T-helper 2 cell (primary cell): ENCODE data around the gene MRC1.
A peak's percentile ranks its signal among the peaks of the same experiment; 100 is the strongest.
"Not testable (repeated sequence)": the region's sequence is repeated elsewhere in the genome, so short reads cannot be mapped to it uniquely, and the experiment has no call there.

Experiments
- DNase-seq, 5 experiments: peaks; one replicate each; pipeline versions ENCODE4 v3.0.0 to v3.0.0-alpha.2; 2012 to 2022

MRC1 gene

DNA sequence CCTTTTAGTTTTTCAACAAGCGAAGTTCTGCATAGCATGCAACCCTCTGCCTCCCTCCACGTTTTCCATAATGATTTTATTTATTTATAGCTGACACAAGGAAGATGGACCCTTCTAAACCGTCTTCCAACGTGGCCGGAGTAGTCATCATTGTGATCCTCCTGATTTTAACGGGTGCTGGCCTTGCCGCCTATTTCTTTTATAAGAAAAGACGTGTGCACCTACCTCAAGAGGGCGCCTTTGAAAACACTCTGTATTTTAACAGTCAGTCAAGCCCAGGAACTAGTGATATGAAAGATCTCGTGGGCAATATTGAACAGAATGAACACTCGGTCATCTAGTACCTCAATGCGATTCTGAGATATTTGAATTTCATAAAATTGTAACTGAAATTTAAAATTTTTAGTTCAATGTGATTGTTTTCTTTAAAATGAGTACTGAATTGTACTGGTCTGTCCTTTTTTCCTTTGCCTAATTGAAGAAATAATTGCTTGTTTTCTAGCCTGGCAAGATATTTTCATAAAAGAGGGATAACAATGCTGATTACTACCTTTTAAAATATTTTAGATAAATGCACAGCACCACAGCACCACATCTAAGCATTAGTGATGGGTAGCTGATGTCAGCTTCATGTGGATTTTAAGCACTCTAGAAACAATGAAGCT is 101.1 kb downstream of the MRC1 start:
- DNase-seq, result peak in 1 of 5 experiments; percentile 47

DNA sequence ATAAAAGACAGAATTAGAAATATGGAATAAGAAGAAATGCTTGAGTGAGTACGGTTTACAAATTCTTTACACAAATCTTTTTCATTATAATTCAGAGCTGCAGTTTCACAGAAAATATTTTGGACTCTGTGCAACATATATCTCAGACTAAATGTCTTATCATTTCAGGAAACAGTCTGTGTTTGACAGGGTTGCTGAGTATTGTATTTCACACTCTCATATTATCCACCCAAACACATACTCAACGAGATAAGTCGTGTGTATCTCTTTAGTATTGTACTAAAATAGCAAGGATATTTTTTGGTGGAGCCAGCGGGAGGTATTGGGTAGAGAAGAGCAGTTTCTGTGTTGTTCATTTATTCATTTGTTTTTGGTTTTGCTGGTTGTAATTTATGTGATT is 103.6 kb downstream of the MRC1 start:
- no peak for DNase-seq

DNA sequence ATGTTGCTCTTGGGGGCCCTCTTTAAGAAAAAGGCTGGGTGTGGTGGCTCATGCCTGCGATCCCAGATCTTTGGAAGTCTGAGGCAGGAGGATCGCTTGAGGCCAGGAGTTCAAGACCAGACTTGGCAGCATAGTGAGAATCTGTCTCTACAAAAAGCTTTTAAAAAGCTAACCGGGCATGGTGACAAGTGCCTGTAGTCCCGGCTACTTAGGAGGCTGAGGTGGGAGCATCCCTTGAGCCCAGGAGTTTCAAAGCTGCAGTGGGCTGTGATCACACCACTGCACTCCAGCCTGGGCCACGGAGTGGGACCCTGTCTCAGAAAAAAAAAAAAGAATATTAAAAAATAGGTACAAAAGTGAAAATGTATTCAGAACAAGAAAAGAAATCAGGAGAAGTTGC is 104.5 kb downstream of the MRC1 start:
- no peak for DNase-seq

DNA sequence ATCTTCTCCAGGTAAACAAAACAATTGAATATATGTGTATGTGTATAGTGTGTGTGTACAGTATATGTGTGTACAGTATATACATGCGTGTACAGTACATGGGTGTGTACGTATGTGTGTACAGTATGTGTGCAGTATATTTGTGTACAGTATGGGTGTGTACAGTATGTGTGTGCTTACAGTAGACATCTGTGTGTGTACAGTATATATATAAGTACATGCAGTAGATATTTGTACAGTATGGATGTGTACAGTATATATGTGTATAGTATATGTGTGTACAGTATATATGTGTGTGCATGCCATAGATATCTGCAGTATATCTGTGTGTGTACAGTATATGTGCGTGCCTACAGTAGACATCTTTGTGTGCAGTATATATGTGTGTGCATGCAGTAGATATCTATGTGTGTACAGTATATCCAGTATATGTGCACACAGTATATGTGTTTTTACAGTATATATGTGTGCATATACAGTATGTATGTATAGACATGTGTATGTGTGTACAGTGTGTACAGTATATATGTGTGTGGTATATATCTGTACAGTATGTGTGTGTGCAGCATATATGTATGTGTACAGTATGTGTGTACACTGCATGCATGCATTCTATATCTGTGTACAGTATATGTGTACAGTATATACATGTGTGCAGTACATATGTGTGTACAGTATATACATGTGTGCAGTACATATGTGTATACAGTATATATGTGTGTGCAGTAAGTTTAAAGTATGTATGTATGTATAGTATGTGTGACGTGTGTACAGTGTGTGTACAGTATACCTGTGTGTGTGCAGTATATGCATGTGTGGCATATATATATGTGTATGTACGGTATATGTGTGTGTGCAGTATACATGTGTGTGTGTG is 105.3 kb downstream of the MRC1 start:
- no peak for DNase-seq

DNA sequence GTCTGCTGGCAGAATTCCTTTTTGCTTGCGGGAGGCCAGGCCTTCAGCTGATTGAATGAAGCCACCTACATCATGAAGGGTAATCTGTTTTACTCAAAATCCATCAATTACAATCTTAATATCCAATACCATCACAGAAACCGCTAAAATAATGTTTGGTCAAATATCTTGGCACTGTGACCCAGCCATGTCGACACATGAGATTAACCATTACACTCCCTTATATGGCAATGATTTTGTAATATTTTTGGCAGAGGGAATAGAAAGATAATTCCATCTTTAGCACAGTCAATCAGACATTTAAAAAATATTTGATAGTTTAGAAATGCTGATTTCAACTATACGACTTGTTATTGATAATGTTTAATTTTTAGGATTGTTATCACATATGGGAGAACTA is 106.0 kb downstream of the MRC1 start:
- DNase-seq, result no peak

DNA sequence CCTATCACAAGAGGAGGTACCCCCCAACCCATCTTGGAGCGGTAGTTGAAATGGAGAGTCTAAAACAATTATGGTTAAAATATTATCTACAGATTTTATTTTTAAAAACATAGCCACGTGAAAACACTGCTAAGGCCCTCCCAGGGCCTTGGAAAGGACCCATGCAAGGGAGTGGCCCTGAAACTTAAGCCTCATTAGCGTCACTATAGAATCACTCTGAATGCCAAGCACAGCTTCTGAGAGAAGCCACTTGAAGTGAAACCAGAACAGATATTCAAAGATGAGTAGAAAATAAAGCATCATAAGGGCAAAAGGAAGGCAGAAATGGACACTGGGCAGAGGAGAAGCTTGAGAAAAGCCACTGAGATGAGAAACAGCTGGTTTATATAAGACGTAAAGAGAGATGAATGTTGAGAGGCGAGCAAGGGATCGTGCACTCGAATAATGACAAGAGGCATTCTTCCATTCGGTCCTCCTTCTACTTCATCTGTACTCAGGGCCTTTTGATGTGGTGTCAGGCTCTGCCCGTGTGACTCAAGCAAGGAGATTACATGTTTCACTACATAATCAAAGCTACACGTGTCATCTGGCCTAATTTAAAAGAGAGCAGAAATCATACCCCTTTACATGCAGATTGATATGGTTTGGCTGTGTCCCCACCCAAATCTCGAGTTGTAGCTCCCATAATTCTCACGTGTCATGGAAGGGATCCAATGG is 109.2 kb downstream of the MRC1 start:
- DNase-seq, result peak in 1 of 5 experiments; percentile 0

DNA sequence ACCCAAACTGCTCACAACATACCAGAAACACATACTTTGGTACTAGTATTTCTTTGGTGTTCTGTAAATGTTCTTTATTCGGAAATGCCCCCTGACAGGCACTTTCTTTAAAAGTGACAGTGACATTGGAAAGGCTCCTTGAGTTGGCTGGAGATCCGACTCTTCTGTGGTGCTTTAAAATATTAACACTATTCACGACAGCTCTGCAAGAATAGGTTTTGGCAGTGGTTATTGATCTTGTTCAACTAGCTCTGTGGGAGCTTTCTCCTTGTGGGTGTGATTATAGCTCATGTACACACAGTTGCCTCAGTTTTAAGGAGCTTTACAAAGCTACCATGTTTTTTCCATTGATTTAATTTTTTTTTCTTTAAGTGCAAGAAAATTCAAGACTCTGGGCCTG is 112.2 kb downstream of the MRC1 start:
- DNase-seq, result no peak

DNA sequence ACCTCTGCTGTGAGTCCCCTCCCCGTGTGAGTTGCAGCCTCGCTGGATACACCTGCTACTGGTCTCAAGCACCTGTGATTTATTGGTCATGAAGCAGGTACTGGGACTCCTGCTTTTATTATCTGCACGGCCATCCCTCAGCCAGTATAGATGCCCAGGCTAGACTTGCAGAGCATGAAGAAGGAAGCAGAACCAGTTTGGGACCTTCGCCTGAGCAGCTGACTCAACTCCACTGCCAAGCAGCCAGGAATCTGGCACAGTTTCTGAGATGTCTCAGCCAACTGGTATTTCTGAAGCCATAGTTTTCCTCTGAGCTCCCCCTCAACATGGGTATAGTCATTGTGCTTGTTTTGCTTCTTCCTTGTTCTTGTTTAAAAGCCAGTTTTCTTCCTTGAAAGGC is 114.6 kb downstream of the MRC1 start:
- DNase-seq, result no peak

DNA sequence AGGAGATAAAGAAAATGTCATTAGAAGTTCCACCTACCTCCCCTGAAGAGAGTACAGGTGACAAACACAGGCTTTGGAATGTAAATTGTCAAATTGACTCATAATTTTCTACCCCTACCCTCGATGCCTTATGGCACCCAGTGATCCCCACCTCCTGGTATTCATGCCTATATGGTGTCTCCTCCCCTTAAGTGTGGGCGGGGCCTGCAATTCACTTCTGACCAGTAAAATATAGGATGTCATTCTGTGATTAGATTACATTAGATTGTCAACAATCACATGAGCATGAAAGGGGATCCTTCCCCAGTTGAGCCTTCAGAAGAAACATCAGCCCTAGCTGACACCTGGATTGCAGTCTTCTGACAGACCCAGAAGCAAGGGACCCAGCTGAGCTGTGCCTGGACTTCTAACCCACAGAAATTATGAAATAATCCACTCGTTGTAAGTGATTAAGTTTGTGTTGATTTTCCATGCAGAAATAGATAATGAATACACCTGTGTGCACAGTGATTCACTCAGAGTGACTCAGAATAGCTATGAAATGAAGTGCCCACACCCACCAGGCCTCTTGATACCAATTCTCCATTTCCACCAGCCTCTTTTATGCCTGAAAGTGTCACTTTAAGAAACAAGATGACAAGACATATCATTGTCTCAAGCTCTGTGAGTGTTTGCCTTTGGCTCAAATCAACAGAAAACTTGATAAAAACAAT is 134.0 kb downstream of the MRC1 start:
- no peak for DNase-seq

DNA sequence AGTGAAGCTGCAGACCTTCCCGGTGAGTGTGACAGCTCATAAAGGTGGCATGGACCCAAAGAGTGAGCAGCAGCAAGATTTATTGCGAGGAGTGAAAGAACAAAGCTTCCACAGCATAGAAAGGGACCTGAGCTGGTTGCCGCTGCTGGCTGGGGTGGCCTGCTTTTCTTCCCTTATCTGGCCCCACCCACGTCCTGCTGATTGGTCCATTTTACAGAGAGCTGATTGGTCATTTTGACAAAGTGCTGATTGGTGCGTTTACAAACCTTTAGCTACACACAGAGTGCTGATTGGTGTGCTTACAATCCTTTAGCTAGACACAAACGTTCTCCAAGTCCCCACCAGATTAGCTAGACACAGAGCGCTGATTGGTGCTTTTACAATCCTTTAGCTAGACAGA is 141.1 kb downstream of the MRC1 start:
- not testable (repeated sequence) for DNase-seq

DNA sequence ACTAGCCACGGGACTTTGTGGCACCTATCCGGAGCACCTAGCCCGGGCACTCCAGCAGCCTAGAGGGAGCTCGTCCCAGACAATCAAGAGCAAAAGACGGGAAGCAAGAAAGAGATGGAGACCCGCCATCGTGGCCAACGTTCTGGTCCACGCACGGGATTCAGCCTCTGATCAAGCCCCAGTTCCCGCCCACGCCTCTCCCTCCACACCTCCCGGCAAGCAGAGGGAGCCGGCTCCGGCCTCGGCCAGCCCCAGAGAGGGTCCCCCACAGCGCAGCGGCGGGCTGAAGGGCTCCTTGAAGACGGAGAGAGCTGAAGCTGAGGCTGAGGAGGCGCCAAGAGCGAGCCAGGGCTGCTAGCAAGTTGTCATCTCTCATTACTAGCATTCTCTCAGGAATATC is 141.6 kb downstream of the MRC1 start:
- DNase-seq, result no peak

DNA sequence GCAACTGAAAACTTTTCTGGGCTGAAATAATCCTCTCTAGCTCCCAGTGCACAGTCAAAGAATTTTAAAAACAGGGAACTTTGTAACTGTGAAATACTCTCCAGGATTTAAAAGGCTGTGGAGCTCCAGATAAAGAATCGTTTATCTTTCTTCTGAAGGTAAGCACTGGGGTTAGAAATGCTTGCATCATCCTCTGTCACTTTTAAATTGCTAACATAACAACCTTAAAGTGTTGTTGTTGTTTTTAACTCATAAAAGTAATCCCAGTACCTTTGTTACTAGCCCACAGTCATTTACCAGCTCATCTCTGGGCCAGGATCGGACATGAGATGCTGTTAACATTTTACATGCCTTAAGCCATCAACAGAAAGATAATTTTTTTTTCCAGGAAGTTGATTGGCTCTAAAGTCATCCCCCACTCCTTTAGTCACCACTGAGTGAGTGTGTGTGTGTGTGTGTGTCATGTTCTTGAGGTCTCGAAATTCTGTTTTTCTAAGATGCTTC is 142.8 kb downstream of the MRC1 start, which contains the start of gene SLC39A12:
TSS of gene SLC39A12 (plus strand) at position 51 of the 504 bp plus-strand sequence. CDS start 1,359 bp downstream, outside the sequence.
- no peak for DNase-seq

DNA sequence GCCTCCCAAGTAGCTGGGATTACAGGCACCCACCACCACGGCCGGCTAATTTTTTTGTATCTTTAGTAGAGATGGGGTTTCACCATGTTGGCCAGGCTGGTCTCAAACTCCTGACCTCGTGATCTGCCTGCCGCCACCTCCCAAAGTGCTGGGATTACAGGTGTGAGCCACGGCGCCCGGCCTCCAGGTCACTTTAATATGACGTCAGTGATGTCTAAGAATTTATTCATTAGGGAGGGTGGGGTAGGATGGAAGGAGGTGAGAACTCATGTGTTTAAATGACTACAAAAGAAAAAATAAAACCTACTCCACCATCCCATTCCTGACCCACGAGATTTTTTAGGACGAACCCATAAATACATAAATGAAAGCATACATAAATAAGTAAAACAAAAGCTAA is 145.2 kb downstream of the MRC1 start:
- not testable (repeated sequence) for DNase-seq

DNA sequence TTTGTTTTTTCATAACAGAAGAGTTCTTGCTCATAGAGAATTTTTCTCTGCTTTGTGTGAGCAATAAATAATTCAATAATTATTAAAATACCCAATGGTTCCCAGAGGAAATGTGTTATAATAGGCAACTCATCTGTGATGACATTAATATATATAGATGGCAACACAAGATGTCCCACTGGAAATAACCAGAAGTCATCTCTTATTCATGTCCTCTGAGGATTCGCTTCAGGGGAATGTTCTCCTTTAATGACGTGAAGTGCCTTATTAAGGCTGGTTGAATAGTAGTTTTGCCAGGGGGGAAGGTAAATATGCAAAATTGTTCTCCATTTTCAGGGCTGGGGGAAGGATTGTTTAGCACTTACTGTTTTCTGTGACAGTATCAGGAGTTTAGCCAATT is 145.7 kb downstream of the MRC1 start:
- DNase-seq, result no peak

DNA sequence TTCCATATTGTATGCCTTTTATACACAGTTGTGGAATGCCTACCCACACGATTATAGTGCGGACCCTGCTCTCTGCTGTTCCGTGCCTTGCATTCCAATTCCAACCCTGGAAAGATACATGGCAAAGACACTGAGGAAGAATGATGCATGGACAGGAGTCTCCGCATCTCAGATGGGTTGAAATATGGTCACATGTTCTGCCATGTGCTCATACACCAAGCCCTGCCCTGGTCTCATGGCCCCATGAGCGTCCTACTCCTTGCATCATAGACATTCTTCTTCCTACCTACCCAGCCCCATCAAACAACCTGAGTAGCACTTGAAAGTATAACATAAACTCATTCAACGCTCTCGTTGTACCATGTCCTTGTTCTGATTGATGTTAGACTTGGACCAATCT is 148.9 kb downstream of the MRC1 start:
- no peak for DNase-seq

DNA sequence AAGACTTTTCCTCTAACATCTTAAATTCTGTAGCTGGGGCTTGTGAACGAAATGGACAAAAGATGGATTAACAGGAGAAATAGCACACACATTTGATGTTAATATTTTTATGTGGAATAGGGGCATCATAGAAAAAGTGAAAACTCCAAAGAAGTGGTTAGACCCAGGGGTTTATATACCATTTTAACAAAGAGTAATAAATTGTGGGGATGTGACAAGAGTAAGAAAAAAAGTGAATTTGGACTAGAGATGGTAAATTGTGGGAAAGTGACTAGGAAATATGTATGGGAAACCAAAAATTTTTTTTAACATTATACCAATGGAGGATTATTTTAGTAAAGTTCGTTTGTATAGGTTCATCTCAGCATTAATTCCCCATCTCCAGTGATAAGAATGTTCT is 150.7 kb downstream of the MRC1 start:
- DNase-seq, result no peak
